ENCODE measurements around the gene PRDM16. TPM values are rescaled to one million over a fixed set of nuclear protein-coding genes. Genes with fewer than 3 reads are reported as not detected.

Gene PRDM16
- total and polyA plus RNA-seq, 2 of the 13 experiments (the other 11 are each of a cell fraction or from before 2014, with no cell fraction given), result 0.15 to 0.81 TPM

DNA sequence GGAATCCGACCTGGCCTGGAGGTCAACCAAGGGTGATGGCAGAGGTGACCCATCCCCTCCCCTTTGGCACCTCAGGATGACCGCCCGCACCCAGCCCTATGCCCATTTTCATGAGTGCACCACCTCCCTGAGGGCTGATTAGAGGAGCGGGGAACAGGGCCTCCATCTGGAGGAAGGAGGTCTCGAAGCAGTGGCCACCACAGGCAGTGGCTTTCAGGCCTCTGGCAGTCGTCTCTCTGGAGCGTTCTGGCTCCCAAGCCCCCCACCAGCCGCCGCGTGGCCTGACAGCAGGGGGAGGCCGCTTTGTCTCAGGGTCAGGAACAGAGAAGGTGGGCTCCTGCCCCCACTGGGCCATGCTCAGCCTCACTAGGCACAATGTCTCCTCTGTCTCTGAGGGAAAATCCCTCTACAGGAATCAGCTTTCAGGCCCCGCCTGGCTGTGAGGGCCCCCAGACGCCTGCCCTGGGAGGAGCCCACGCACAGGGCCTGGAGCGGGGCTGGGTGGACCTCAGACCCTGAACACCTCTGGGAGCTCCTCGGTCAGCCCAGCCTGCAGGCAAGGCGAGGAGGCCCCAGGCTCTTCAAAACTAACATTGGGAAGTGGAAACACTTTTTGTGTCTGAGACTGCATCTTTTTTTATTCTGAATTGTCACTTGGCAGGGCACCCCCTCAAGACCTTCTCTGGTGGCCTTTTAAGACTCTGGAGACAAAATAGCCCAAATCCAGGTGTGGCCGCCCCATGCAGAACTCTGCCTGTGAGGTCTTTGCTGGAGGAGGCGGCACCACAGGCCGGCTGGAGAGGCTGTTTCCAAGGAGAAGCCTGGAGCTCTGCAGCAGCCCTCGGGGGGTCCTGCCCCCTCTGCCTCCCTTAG lies 257.7 kb downstream of the PRDM16 start (continued):
- TF ChIP-seq, protein P1, sequence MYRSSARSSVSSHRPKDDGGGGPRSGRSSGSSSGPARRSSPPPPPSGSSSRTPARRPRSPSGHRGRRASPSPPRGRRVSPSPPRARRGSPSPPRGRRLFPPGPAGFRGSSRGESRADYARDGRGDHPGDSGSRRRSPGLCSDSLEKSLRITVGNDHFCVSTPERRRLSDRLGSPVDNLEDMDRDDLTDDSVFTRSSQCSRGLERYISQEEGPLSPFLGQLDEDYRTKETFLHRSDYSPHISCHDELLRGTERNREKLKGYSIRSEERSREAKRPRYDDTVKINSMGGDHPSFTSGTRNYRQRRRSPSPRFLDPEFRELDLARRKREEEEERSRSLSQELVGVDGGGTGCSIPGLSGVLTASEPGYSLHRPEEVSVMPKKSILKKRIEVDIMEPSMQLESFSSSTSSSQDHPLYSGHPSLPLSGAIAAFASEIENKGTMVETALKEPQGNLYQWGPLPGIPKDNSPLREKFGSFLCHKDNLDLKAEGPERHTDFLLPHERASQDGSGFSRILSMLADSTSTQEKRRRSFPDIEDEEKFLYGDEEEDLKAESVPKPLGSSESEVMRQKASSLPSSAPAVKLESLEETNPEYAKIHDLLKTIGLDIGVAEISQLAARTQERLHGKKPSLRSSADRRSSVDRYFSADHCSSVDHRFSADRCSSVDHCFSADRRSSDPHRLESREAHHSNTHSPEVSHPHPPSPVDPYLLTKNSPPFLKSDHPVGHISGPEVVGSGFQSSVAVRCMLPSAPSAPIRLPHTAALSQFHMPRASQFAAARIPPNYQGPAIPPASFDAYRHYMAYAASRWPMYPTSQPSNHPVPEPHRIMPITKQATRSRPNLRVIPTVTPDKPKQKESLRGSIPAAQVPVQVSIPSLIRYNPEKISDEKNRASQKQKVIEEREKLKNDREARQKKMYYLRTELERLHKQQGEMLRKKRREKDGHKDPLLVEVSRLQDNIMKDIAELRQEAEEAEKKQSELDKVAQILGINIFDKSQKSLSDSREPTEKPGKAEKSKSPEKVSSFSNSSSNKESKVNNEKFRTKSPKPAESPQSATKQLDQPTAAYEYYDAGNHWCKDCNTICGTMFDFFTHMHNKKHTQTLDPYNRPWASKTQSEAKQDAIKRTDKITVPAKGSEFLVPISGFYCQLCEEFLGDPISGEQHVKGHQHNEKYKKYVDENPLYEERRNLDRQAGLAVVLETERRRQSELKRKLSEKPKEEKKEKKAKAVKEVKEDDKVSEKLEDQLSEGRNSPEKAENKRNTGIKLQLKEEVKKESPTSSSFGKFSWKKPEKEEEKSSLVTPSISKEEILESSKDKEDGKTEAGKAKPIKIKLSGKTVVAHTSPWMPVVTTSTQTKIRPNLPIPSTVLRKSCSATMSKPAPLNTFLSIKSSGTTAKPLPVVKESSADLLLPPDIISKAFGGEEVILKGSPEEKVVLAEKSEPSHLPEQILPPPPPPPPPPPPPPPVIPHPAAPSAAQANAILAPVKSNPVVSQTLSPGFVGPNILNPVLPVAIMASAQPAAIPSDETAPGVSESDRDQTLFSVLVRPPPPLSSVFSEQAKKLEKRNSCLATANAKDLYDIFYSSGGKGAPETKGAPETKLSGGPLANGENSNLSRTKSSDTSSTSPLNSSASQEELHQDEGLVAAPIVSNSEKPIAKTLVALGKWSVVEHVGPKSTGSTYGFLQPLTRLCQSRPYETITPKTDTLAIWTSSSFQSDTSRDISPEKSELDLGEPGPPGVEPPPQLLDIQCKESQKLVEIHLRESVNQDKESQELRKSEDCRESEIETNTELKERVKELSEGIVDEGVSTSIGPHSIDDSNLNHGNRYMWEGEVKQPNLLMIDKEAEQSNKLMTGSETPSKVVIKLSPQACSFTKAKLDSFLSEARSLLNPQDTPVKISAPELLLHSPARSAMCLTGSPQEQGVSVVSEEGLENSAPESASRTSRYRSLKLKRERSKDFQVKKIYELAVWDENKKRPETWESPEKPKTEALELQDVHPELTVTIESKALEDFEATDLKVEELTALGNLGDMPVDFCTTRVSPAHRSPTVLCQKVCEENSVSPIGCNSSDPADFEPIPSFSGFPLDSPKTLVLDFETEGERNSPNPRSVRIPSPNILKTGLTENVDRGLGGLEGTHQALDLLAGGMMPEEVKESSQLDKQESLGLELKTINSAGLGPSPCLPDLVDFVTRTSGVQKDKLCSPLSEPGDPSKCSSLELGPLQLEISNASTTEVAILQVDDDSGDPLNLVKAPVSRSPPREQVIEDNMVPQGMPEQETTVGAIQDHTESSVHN (CRISPR knock-in tag; IDR thresholded peaks at IDR 0.05), result no peak
- TF ChIP-seq CCAR2 (optimal IDR thresholded peaks at IDR 0.05; ENCODE audit: low read depth, low read length), result no peak
- TF ChIP-seq AHR (CRISPR knock-in tag; IDR thresholded peaks at IDR 0.05), result no peak
- no peak for TF ChIP-seq ZNF124 (CRISPR knock-in tag; IDR thresholded peaks at IDR 0.05)
- TF ChIP-seq, protein P2, sequence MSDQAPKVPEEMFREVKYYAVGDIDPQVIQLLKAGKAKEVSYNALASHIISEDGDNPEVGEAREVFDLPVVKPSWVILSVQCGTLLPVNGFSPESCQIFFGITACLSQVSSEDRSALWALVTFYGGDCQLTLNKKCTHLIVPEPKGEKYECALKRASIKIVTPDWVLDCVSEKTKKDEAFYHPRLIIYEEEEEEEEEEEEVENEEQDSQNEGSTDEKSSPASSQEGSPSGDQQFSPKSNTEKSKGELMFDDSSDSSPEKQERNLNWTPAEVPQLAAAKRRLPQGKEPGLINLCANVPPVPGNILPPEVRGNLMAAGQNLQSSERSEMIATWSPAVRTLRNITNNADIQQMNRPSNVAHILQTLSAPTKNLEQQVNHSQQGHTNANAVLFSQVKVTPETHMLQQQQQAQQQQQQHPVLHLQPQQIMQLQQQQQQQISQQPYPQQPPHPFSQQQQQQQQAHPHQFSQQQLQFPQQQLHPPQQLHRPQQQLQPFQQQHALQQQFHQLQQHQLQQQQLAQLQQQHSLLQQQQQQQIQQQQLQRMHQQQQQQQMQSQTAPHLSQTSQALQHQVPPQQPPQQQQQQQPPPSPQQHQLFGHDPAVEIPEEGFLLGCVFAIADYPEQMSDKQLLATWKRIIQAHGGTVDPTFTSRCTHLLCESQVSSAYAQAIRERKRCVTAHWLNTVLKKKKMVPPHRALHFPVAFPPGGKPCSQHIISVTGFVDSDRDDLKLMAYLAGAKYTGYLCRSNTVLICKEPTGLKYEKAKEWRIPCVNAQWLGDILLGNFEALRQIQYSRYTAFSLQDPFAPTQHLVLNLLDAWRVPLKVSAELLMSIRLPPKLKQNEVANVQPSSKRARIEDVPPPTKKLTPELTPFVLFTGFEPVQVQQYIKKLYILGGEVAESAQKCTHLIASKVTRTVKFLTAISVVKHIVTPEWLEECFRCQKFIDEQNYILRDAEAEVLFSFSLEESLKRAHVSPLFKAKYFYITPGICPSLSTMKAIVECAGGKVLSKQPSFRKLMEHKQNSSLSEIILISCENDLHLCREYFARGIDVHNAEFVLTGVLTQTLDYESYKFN (CRISPR knock-in tag; conservative IDR thresholded peaks at IDR 0.05), result peak; percentile 89
- TF ChIP-seq PRPF4 (IDR thresholded peaks at IDR 0.05; ENCODE audit: low read depth, low read length, poor library complexity, severe bottlenecking), result no peak
- peak; percentile 30; the same call in 1 of the 2 replicates for TF ChIP-seq BRCA1 (CRISPR knock-in tag; IDR thresholded peaks at IDR 0.05)
- TF ChIP-seq MEIS1 (CRISPR knock-in tag; IDR thresholded peaks at IDR 0.05; ENCODE audit: borderline replicate concordance), result 0 out of 2 replicates have a peak, but pooled peaks have one; percentile 65
- peak; percentile 48; the same call in 1 of the 2 replicates for TF ChIP-seq KMT2A (CRISPR knock-in tag; IDR thresholded peaks at IDR 0.05)
- no peak for TF ChIP-seq ZNF780A (CRISPR knock-in tag; IDR thresholded peaks at IDR 0.05)
- no peak for TF ChIP-seq ZSCAN20 (CRISPR knock-in tag; IDR thresholded peaks at IDR 0.05; ENCODE audit: borderline replicate concordance)
- no peak for TF ChIP-seq ZNF138 (CRISPR knock-in tag; IDR thresholded peaks at IDR 0.05; ENCODE audit: low read depth)
- no peak for TF ChIP-seq PBX3 (CRISPR knock-in tag; IDR thresholded peaks at IDR 0.05; ENCODE audit: borderline replicate concordance)
